Measurements from ENCODE around the gene FAM222A.

The FAM222A gene

DNA sequence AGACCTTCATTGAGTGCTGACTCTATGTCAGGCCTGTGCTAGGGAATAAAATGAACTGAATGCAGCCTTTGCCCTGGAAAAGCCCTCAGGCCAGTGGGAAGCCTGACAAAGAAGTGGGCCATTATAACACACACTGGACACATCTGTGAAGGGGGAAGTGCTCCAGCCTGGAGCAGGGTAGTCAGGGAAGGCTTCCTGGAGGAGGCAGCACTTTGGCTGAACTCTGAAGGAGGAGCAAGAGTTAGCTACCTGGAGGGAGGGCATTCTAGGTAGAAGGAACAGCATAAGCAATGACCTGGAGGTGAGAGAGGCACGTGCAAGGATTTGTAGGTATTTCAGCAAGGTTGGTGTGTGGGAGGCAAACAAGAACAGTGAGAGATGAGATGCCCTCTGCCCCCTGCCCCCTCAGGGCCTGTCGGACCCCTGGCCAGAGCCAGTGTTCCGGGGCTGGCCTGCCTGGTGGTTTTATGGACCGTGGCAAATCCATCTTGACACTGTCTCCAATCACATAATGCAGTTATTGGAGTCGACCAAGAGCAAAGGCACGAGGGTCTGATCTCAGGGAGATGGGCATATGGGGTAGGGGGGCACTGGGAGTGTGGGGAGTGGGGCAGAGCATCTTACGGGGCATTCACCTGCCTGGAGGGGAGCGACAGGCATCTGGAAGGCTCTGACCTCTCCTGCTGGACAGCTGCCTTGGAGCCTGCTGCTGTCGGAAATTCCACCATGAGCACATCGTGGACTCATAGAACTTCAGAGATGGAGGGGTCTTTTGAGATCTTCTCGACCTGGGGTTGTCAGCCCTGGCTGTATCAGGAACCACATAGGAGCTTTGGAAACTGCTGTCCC lies 2.7 kb upstream of the FAM222A start:
- no peak for DNase-seq (ENCODE audit: low spot score)

DNA sequence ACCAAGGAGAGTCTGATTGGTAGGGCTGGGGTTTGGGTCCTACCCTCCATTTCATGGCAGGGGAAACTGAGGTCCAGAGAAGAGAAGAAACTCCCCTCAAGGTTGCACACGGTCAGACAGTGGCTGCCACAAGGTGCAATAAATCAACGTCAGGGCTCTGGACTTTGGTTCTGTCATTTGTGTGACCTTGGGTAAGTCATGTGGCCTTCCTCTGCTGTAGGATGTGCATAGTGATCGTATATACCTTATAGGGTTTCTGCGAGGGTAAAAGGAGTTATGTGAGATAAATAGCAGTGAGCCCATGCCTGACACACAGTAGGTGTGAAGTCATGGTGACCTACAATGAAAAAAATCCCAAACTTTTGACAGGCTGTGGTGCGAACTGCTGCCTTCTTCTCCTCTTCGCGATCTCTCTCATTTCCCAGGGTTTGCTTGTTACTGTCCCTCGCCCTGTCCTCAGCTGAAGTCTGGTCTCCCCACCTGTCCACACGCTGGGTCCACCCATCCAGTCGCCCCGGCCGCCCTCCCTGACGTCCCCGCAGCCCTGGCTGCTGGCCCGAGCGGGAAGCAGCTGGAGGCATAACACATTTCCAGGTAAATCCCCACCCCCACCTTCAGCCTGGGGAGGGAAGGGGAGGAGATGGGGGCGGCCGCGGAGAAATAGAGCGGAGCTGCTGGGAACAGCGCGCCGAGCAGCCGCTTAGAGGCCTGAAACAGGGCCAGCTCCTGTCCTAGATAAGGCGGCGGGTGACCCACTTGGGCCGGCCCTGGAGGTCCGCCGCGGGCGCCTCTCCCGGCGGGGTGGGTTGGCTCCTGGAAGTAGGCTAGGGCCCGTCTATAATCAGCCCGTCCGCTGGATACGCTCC lies 1.8 kb upstream of the FAM222A start:
- no peak for DNase-seq (ENCODE audit: low spot score)

DNA sequence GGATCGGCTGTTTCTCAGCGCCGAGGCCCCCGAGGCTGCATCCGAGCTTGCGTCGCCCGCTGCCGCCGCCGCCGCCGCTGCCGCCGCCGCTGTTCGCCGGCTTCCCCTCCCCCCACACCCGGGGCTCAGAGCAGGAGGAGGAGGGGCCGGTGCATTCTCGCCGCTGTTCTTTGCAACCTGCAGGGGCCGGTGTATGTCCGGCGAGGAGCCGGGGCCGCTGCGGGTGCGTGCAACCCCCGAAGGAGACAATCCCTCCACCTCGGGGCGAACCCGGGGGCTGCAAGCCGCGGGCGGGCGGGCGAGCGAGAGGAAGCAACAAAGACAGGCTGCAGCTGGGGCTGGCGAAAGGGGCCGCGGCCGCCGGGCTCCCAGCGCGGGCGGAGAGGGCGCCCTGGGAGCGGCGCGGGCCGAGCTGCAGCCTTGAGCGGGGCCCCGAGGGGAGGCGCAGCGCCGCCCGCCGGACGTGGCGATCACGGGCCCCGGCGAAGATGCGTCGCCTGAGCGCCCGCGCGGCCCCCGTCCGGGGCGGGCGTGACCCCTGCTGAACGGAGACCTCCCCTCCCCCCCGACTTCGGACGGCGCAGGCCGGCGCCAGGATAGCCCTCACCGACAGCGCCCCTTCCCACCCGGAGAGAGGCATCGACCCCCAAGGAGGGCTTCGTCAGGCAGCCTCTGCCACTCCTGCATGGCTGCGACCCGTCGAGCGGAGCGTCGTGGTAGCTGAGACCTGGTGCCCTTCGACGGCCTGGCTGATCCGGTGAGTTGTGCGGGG lies 702 bp downstream of the FAM222A start:
- DNase-seq (ENCODE audit: low spot score): peak; percentile 77

DNA sequence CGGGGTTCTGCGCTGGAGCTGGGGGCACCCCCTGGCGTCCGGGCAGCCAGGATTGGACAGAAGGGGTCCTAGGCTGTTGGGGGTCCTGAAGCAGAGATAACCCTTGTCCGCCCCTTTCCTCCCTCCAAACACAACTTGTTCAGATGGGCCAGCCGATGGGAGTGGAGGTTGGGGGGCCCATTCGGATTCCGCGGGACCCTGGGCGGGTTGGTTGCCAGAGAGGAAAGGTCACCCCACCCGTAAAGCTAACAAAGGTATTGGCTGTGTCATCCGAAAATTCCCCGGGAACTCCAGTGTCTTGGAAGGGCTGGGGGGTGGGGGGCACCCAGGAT lies 1.3 kb downstream of the FAM222A start:
- no peak for DNase-seq (ENCODE audit: low spot score)

DNA sequence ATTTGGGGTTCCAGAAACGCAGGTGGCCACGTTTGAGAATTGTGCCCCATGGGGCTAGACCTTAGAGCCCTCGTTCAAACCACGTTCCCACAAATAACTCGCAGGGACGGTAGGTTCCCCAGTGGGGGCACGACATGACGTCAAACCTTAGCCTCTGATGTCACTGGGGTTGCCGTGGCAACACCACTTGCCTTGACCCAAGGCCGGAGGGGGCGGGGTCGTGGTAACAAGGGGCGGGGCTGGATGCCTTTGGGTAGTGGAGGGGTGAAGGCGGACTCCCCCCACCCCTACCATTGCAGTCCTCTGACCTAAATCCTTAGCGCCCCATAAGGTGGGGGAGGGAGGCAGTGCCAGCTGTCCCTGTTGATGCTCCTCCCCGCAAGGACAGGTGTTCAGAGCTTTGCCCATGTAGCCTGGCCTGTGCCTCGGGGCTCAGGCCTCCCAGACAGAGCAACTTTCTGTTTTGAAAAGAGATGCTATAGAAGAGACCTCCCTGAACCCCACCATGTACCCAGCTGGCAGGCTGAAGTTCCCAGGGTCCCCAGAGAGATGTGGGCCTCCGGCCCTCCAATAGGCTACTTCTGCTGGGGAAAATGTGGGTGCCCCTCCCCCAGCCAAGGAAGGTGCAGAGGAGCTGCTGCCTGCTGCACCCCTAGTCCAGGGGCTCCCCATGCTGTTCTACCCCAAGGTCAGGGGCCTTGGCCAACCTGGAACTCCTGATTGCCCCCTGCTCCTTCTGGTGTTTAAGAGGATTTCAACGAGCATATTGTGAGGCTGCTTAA lies 1.9 kb downstream of the FAM222A start:
- no peak for DNase-seq (ENCODE audit: low spot score)

DNA sequence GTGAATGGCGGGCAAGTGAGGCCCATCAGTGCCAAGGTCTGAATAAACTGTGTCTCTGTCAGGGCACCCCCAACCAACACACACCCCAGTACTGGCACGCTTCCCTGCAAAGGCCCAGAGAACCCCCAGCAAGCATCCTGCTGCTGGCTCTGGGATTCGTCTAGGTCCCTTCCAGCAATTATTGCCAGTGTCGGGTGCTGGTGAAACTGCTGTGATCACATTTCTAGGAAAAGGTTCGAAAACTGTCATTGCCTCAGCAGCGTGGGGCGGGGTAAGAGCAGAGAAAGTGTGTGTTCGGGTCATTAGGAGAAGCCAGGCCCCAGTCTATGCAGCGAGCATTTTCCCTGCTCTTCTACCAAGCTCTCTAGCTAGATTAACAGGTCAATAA lies 2.5 kb downstream of the FAM222A start:
- DNase-seq (ENCODE audit: low spot score): no peak

DNA sequence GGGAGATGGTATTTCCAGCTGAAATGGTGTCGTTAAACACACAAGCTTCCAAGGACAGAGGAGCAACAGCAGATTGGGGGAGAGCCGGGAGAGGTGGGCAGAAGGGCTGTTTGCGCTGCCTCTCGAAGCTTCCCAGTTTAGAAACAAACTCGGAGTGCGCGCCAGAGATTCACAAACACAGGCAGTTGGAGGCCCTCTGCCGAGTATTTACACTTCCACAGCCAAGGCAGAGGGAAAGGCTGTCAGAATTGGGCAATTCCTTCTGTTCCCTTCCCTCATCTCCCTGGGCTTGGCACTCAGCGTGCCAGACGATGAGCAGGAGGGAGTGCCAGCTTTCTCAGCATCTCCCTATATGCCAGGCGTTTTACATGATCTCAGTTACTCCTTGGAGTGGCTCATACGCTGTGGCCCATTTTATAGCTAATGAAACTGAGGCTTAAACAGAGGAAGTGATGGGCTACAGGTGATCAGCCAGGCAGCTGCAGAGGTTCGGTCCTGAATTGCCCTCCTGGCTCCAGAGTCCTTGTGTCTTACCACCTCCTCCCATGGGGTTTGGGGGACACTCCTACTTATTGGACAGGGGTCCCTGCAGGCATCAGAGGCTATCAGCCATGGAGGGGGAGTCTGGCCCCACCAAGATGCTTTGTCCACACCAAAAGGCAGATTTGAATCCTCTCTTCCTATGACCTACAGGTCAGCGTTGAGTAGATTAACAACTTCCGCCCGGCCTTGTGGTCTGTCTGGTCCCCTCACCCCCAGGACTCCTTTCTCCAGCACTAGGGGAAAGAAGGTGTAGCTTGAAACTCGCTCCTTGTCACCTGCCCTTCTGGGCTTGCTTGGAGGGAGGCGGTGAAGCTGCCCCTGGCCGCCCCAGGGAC lies 3.1 kb downstream of the FAM222A start:
- DNase-seq (ENCODE audit: low spot score): no peak

DNA sequence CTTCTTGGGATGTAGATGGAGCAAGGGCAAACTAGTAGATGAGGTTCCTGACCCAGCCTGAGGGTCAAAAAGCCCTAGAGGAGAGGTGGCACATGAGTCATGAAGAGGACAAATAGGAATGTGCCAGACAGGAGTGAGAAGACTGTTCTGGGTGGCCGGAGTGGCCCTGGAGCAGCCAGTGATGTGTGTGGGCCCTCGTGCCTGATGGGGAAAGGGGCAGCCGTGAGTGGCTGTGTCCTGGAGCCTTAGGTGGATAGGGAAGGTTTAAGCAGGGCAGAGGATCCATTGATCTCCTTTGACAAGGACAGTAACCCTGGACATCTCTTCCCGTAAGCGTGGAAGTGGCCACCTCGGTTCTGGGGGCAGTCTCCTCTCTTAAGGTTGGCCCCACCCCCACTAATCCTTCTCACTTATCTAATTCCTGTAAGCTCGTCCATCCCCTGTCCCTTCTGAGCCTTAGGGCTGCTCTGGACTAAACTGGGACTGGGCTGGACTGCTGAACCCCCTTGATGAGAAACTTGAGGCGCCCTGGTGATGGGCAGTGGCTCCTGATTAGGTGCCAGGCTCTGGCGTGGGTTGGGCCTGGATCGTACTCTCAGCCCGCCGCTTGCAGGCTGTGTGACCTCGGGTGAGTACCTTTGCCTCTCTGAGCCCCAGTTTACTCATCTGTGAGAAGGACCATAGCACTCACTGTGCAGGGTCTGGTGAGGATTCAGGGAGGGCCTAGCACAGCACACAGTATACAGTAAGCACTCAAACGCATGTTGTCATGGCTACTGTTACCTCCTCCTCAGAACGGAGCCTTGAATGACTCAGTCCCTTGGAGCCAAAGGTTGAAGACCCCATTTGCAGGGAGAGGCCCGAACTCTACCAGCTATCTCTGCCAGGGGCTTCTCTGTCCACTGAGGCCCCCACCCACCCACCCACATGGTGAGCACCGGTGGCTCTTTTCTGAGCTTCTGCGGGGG lies 4.0 kb downstream of the FAM222A start:
- DNase-seq (ENCODE audit: low spot score): no peak

DNA sequence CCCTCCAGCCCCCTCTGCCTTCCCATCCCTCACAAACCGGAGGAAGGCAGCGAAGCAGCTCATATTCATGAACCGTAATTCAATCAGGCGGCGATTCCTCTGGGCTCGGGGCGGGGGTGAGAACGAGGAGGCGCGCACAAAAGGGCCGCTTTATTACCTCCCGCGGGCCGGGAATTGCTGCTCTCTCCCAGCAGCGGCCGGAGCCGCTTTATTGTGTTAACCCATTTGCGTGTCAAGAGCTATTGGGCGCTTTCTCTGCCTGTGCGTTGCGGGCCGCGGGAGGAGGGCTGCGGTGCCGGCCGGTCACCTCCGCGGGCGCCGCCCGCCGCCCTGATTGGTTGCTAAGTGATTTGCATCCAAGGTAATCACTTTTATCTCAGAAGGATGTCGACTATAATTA lies 4.8 kb downstream of the FAM222A start:
- peak; percentile 53 for DNase-seq (ENCODE audit: low spot score)

DNA sequence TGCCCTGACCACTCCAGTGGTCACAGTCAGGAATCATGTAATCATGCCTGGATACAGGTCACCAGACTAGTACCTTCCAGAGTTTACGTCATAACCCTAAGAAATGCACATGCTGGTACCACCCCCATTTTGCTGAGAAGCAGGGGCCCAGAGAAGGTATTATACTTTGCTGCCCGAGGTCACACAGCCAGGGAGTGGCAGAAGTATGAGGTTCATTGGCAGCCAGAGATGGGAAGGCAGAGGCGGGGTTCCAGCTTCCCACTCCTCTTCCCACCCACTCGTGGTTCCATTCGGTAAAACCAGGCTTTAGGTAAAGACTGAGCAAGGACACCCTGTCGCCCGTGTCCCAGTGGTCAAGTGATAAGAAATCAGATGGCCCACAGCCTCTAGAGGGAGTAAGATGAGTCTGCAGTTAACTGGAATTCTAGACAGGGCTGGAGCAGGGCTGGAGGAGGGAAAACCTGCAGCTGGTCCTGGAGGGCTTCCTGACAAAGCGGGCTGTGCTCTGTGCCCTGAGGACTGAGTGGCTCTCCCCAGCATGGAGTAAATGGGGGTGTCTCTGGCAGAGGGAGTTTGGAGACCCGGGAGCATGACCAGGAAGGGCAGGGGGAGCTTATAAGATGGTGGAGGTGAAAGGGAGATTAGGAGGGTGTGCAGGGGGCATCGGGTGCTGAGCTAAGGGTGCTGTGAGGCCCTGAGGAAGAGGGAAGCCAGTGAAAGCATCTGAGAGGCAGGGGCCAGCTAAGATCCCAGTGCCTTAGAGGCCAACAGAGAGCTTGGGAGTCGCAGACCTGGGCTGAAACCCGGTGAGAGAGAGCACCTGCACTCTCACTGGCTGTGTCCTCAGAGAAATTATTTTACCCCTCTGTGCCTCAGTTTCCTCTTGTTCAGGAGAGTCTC lies 5.7 kb downstream of the FAM222A start:
- DNase-seq (ENCODE audit: low spot score): no peak

DNA sequence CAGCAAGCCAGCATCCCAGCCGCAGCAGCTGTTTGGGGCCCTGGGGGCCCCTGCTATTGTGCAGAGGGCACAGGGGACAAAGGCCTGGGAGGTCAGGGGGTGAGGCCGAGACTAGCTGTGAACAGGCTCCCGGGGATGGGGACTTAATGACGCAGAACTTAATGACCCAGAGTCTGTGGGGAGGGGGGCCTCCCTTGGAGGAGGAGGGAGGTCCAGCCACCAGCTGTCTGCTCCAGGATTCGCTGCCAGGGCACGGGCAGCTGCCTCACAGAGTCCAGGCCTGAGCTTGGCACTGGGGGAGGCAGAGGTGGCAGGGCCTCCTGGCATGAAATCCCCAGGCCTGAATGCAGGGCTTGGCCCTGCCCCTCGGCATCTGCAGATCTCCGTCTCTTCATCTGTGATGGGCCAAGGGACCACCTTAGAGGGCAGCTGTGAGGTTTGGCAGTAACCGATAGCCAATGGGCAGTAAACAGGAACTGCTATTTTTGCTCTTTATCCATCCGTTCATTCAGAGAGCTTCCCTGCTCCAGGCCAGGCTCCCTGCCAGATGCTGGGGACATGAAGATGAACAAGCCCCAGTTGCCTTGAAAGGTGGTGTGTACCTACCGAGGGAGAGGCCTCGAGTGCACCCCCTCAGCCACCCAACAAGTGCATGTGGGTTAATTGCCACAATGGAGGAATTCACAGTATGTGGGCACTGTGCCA lies 6.7 kb downstream of the FAM222A start:
- DNase-seq (ENCODE audit: low spot score): no peak

DNA sequence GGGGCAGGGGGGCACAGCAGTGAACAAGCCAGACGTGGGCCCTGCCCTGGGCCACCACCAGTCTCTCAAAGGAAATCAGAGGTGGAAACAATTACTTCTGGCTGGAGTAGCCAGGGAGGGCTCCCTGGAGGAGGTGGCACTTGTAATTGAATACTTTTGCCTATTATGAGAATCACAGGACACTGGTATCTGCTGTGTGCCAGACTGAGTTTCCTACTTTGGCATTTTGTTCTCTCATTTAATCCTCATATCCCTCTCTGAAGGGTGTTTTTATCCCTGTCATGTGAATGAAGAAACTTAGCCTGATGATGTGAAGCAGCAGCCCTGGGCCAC lies 7.2 kb downstream of the FAM222A start:
- no peak for DNase-seq (ENCODE audit: low spot score)

DNA sequence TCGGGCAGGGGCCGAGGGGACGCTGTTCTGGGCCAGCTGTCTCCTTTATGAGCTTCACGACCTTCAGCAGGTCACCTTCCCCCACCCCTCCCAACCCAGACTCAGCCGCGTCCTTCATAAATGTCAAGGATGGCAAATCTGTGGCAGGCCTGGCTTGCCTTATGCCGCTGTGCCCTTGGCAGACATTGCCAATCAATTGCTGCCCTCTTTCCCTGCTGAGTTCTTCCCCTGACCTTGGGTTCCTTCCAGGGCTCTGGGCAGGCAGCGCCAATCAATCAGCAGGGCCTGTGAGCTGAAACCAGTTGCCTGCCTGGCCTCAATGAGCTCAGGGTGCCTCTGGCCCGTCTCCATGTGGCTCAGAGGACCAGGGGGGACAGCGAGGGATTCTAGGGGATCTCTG lies 7.7 kb downstream of the FAM222A start:
- DNase-seq (ENCODE audit: low spot score): no peak

DNA sequence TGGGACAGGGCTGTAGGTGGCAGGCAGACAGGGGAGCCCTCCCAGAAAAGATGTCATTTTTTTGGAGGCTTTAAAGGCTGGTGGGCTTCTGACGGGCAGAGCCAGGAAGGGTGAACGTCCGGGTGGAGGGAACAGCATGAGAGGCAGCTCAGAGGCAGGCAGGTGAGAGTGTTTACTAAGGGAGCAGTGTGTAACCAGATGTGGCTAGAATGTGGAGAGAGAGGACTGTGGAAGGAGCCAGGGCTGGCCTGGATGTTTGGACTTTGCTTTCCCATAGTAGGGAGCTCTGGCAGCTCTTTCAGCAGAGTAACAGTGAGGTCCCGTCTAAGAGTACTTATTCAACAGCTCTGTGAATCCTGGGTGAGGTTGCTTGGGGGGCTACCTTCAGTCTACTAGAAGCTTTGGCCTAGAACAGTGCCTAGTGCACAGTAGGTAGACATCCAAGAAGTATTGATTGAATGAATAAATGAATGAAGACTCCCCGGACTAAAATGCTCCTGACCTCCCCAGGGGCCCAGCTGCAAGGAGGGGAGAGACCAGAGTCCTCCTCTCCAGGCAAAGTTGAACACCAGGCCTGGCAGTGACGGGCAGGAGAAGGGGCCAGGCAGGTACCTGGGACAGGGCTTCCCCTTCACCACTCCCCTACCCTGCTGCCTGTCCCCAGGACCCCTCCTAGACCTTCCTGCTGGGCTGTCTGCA lies 8.5 kb downstream of the FAM222A start:
- DNase-seq (ENCODE audit: low spot score): no peak

DNA sequence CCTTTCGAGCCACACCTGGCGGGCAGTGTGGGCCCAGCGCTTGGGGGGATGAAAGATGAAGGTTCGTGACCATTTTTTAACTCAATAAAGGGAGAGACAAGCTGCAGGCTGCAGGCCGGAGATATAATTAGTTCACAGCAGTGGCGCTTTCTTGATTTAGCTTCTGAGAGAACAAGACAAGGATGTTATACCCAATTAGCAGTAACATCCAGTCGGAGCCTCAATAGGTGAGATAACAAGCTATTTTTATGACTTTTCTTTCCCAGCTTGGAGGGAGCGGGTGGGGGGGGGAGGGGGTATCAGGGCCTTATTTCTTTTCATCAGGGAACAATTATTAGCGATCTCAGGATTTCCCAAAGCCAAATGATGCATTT lies 9.1 kb downstream of the FAM222A start:
- no peak for DNase-seq (ENCODE audit: low spot score)

DNA sequence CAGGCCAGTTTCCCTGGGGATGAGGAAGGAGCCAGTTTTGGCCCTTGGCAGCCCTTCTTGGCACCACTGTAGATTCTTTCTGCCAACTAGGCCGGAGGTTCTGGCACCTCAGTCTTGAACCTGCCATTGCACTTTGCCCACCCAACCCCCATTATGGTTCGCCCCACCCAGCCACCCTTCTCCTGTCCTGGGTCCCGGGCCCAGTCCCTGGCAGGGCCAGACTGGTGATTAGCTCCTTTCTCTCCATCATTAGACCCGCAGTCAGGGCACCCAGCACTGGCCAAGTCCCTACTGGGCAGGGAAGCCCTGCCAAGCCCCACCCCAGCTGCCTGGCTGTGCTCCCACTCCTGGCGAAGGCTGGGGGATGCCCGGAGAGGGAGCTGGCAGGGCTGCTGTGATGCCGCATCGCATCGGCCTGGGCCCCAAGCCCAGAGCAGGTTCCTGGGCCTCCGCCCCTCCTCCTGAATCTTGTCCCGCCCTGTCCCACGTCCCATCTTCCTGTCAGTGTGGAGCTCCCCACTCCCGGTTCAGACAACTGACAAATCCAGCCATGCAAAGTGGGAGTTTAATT lies 9.8 kb downstream of the FAM222A start:
- no peak for DNase-seq (ENCODE audit: low spot score)

DNA sequence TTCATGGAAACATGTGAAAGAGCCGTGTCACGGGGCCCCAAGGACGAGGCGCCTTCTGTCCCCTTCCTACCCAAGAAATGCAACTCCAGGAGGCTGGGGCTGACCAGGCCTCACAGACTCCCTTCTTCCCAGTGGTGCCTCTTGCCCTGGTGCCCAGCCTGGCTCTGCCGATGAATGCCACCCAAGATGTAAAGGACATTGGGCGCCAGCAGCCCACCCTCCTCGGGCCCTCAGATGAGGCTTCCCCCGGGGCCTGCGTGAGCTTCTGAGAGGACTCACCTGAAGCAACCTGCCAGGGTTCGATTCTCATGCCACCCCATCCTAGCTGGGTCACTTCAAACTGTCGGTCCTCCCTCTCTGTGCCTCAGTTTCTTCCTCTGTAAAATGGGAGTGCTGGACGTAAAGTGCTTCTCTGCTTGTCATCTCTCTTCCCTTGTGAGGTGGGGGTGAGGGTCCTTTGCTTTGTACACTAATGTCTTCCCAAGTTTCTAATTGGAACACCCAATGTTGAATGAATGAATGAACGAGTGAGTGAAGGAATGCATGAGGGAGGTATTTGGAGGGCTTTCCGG lies 10.8 kb downstream of the FAM222A start:
- no peak for DNase-seq (ENCODE audit: low spot score)
